Stimulated activated CD8-positive, alpha-beta memory T cell treated with anti-CD3 and anti-CD28 coated beads, Interleukin-15, amount 100 ng/mL, for 4 hours (primary cell): ENCODE data around the gene PDIK1L.

ENCODE experiments used
- DNase-seq, 2 donors: peaks; one replicate each; pipeline ENCODE4 v3.0.0-alpha.2; 2020; ENCODE audit warnings: low read depth in 2 of 2

Gene PDIK1L

GRCh38 chr1:26122988-26123973 is 11.7 kb downstream of the PDIK1L start:
- no peak for DNase-seq

DNA sequence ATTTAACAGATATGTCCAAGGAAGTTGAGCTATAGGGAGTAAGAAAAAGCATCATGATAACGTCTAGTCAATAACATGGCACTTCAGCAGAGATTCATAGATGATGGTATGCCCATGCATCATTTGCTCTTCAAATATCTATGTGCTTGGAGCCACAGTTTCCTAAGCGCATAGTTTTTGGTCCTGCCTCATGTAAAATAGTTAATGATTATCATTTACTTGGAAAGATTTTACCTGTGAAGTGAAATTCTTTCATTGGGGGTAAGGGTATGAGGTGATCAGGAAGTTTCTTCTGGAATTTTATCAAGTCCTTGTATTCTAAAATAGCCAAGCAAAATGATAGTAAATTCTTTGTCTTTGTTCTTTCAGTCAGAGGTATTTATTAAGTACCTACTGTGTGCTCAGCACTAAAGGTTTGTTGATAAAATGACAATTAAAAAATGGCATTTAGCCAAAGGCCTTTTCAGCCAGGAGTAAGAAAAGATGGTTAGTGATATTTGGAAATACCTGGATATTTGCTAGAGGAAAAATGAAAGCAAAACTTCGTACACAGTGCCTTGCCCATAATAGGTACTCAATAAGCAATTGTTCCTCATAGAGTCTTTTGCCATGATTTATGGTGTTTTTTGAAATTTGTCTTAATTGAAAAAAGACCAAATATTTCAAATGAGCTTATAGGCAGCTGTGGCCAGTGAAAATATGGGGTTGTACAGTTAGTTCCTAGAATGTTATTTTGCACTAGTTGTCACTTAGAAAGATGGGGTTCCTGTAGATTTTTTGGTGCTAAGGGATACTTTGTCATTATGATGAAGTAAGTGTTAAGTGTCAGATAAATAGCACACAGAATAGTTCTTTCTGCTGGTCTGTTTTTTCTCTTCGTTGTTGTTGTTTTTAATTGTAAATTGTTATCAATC is 13.1 kb downstream of the PDIK1L start:
- DNase-seq: no peak

DNA sequence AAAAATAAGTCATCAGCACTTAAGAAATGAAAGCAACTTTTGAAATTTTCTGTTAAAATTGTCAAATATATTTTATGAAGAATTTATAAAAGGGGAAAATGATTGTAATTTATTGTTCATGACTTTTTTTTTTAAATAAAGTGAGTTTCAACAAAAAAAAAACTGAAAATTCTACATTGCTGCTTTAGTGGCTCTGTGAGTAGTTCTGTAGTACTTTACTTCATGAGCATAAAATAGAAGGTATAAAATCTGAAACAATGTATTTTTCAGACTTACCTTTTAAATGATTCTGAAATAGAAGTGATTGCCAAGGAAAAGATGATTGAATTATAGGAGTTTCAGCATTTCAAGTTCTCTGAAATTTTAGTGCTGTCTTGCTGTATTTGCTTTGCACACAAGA is 13.8 kb downstream of the PDIK1L start:
- DNase-seq: no peak

GRCh38 chr1:26125946-26126320 is 14.3 kb downstream of the PDIK1L start:
- DNase-seq: no peak

DNA sequence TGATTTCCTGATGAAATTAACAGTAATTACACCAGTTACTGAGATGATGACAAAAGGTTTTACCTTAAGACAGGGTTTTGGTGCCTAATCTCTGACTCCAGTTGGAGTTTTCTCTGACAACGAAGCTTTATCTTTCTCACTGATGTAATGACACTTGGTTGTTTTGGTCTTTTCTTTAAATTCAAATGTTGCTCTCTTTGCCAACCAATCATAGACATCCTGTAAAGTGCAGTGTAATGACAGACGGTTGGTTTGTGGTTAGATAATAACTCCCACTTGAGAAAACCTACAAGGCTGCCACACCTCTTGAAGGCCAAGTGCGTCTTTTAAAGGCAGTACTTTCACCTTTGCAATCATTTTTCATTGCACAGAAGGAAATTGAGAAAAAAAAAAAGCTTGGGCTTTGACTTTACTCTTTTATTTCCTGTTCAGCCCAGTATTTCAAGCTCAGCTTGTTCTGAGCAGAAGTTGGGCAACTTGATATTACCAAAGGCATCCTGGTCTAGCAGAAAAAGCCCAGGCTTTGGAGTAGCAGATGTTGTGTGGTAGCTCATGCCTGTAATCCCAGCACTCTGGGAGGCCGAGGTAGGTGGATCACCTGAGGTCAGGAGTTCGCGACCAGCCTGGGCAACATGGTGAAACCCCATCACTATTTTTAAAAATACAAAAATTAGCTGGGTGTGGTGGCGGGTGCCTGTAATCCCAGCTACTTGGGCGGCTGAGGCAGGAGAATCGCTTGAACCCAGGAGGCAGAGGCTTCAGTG is 14.9 kb downstream of the PDIK1L start:
- peak; percentile 6 to 40 for DNase-seq

- DNase-seq: no peak
These were observed 15.9 kb downstream of the PDIK1L start for GRCh38 chr1:26127235-26128163.

- DNase-seq: no peak
These were observed 18.2 kb downstream of the PDIK1L start for GRCh38 chr1:26129778-26130177.

DNA sequence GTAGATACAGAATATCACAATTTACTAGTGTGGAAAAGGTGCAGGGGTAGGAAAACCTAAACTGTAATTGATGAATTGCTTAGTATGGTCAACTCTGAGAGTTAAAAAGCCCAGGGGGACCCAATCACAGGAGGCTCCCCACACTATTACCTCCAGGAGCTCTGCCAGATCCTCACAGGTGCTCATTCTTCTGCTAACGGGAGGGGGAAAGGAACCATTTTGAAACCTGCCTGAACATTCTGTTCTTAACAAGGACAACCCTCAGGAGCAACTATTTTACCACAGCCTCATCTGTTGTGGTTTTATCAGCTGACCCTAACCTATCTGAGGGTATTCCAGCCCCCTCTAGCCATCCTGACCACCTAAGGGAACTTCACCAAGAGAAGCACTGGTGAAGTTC is 19.1 kb downstream of the PDIK1L start:
- DNase-seq: no peak

GRCh38 chr1:26132128-26132833 is 20.7 kb downstream of the PDIK1L start:
- DNase-seq: no peak

- no peak for DNase-seq
These were observed 21.2 kb downstream of the PDIK1L start for GRCh38 chr1:26132834-26133167.

- no peak for DNase-seq
These were observed 22.8 kb downstream of the PDIK1L start for GRCh38 chr1:26134466-26134865.

- no peak for DNase-seq
These were observed 27.4 kb downstream of the PDIK1L start for GRCh38 chr1:26138974-26139558.

GRCh38 chr1:26142159-26142558 is 30.5 kb downstream of the PDIK1L start:
- DNase-seq: no peak

DNA sequence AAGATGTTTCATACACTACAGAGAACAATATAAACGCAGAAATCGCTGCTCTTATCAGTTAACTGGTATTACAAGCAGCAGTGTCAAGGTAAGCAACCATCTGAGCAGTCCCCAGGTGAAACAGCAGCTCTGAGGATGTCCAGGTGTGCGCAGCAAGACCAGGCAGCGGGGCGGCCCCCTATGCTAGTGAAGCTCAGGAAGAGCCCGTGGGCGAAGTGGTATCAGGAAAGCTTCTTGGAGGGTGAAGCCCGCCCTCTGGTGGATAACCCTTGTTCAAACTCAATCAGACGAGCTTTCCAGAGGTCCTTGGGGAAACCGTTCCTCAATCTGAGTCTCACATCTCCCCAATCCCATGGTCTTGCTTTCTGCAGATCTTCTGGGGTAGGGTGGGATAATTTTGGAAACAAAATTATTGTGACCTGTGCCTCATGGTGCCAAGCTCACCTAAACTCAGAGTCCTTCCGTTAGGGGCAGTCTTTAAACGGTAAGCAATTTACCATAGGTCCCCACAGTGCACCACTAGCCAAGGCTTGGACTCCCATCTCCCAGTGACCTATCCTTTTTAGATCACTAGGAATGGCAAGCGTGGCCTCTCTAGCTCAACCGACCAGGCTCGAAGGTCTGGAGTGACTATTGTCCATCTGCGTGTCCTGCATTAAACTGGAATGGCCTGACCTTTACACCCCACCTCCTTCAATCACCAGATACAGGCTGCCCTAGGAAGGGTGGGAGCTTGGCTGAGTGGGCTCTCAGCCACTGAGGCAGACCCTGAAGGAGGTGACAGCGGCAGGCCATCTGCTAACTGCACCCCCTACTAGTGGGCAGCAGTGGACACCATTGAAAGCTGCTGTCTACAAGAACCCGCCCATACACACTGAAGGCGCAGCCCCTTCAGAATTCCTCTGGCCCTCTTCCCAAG is 33.7 kb downstream of the PDIK1L start:
- DNase-seq: peak; percentile 42 to 50

GRCh38 chr1:26145960-26146294 is 34.3 kb downstream of the PDIK1L start:
- DNase-seq: no peak

- no peak for DNase-seq
These were observed 37.3 kb downstream of the PDIK1L start for GRCh38 chr1:26148887-26149286.

DNA sequence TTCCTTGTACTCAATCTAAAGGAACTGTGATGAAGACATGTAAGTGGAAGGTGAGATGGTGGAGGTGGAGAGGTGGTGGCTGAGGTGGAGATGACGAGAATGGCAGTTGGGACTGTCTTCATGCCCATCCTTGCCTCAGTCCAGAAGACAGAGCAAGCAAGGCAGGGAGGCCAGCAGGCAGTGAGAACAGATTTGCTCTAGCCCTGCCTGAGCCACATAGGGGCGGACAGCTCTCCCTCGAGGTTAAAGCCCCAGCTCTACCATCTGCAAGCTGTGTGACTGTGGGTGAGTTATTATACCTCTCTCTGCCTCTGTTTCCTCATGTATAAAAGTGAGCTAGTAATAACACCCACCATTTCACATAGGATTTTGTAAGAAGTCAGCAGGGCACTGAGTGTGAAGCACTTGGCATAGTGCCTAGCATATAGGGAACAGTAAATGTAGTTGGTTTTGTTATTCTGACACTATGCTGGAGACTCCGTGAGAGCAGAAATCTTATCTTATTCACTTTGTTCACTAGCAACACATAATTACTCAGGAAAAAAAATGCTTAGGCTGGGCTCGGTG is 42.4 kb downstream of the PDIK1L start:
- no peak for DNase-seq

DNA sequence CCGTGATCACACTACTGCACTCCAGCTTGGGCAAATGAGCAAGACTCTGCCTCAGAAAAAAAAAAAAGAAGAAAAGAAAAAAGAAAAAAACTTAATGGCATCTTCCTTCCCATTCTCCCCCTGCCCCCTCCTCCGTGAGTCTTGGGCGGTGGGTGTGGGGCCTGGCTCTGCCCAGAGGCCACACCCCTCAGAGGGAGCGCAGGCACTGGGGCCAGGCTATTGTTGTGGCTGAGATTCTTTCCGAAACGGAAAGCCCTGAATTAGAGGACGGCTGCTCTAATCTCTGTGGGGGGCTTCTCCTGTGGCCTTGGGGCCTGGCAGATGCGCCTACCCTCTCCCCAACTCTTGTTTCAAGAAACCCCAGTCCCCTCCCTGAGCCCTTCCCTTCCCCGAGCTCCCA is 43.1 kb downstream of the PDIK1L start:
- DNase-seq: no peak
